Smooth muscle cell of bladder (primary cell): Measurements from ENCODE around the gene TBC1D22B. TPM values are rescaled to one million over a fixed set of nuclear protein-coding genes. Genes with fewer than 3 reads are reported as not detected.

Experiments used
- total RNA-seq: library from RNA; depleted of rRNA; stranded (reverse); fragments of >200 nt; gene quantifications from 2 replicates; pipeline ENCODE4 v1.2.3, GENCODE V29; 2014

TBC1D22B gene
- total RNA-seq, result 5.0 and 6.3 TPM in 2 replicates

DNA sequence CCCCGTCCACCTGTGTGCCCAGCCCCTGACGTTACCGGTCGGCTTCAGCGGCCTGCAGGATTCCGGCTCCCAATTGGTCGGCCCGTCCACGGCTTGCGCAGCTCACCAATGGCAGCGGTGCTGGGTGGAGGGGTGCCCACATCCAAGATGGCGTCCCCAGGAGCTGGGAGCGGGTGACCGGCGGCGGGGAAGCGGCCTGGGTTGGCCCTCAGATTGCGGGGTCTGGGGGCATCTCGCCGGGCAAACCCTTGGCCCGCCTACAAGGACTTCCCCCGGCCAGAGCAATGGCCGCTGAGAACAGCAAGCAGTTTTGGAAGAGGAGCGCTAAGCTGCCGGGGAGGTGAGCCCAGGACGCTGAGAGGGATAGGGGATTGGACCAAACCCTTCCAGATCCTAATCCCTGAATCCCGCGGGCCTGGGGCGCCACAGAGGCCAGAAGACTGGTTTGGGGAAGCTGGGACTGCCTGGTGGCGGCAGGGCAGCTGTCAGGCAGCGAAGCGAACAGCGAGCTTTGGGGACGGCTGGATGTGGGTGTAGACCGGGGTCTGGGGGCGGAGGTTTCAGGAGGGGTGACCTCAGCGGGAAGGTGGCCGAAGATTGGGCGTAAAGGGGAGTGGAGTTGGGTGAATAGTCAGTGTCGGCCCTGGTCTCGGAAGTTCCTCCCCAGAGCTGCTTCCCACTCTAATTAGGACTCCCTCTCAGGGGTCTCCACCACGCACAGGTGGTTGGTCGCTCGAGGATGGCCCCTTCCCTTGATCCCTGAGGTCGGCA is at the start of gene TBC1D22B, which contains the start of gene TMEM217:
TSS of gene TBC1D22B (plus strand) at position 139 of the 771 bp plus-strand sequence. CDS start at position 285, 146 bp downstream.
TSS of gene TMEM217 (minus strand) at position 511 of the 771 bp plus-strand sequence. CDS start 39,114 bp downstream, outside the sequence.

GRCh38 chr6:37353761-37354525 is 96.4 kb downstream of the TBC1D22B start, which contains the start of gene RNF8:
Gene RNF8, plus strand, starts transcription at chr6:37353983. Its CDS starts 182 bp downstream, at chr6:37354165.

Other genes starting within 250 kb of the TBC1D22B start
- gene PIM1, start 87.6 kb upstream of the TBC1D22B start, total RNA-seq, result 35.3 and 44.7 TPM in 2 replicates
- 1.9 and 4.0 TPM in 2 replicates for gene TMEM217, start 372 bp downstream of the TBC1D22B start, total RNA-seq
- gene RNF8, start 96.2 kb downstream of the TBC1D22B start, total RNA-seq, result 22.6 and 29.3 TPM in 2 replicates
- gene CMTR1, start 175.4 kb downstream of the TBC1D22B start, total RNA-seq, result 35.4 and 38.6 TPM in 2 replicates
- gene CCDC167, start 242.1 kb downstream of the TBC1D22B start, total RNA-seq, result 13.2 and 13.6 TPM in 2 replicates